Upper lobe of right lung (tissue), 1 donor: ENCODE results near the gene MCOLN3. TPM values are rescaled to one million over a fixed set of nuclear protein-coding genes. Genes with fewer than 3 reads are reported as not detected.
A peak's percentile ranks its signal among the peaks of the same experiment; 100 is the strongest.

Experiments
- ATAC-seq: fragments of 200-7000 bp; cut with Tn5 transposase; one replicate; pipeline ENCODE4 v1.9.1; 2020; ENCODE audit warnings: mild to moderate bottlenecking, moderate library complexity
- DNase-seq: peaks from one replicate; pipeline ENCODE4 v3.0.0-alpha.2; 2020
- H3K27ac ChIP-seq: fragments of 200-600 bp; one replicate; pipeline ENCODE4 v1.8.0; 2022
- H3K27me3 ChIP-seq: fragments of 200-600 bp; one replicate; pipeline ENCODE4 v1.8.0; 2022; ENCODE audit warnings: mild to moderate bottlenecking
- H3K36me3 ChIP-seq: fragments of 200-600 bp; one replicate; pipeline ENCODE4 v1.8.0; 2022
- H3K4me1 ChIP-seq: fragments of 200-600 bp; one replicate; pipeline ENCODE4 v1.8.0; 2022
- H3K4me3 ChIP-seq: fragments of 200-600 bp; one replicate; pipeline ENCODE4 v1.8.0; 2022; ENCODE audit warnings: mild to moderate bottlenecking
- H3K9me3 ChIP-seq: fragments of 200-600 bp; one replicate; pipeline ENCODE4 v1.8.0; 2022
- CTCF ChIP-seq: fragments of 200-600 bp; IDR thresholded peaks from one replicate; pipeline ENCODE4 v1.8.0; 2022; ENCODE audit warnings: antibody characterized with exemption
- intact Hi-C: fragments of 100-400 bp; cut with DNase I; formaldehyde crosslinking; loops from one replicate; pipeline ENCODE4 v1.11.0; 2022
- total RNA-seq: library from RNA; stranded (reverse); fragmentation: NEBNext Ultra II Directional; extraction: Animal tissue kit (Norgen Biotek cat#: 25700); gene quantifications from one replicate; pipeline ENCODE4 v1.2.1, GENCODE V29; 2021
- donor health status: DM: no; HTN: yes; CAD: no; lungs with severe emphysema.

MCOLN3 gene
- total RNA-seq, 1 donor from 2014 or later = 14.0 TPM

GRCh38 chr1:85047472-85048295 lies 616 bp downstream of the MCOLN3 start:
- no peak for TF ChIP-seq CTCF
- no peak overlapping the region for H3K27ac ChIP-seq
- intact Hi-C loops = no loop called here
- H3K36me3 ChIP-seq = no peaks in the 10 kb centered on the region
- peak; percentile 79 for ATAC-seq
- H3K4me1 ChIP-seq = peaks cover 2% of the 10 kb centered on the region
- H3K4me3 ChIP-seq = peak overlapping the region; percentile 60
- no peaks in the 10 kb centered on the region for H3K9me3 ChIP-seq
- peak; percentile 75 for DNase-seq
- peaks cover 31% of the 10 kb centered on the region for H3K27me3 ChIP-seq

GRCh38 chr1:85047144-85047471 lies 1.2 kb downstream of the MCOLN3 start:
- Histone ChIP-seq H3K4me1 (peaks cover 2% of the 10 kb centered on the region), H3K27ac (no peak overlapping the region), H3K4me3 (peak overlapping the region; percentile 60), H3K9me3 (no peaks in the 10 kb centered on the region), H3K36me3 (no peaks in the 10 kb centered on the region), H3K27me3 (peaks cover 29% of the 10 kb centered on the region)
- TF ChIP-seq CTCF = no peak
- no peak for DNase-seq
- intact Hi-C loops = no loop called here
- ATAC-seq = no peak

- intact Hi-C loops = no loop called here
- H3K27ac ChIP-seq = no peak overlapping the region
- peaks cover 10% of the 10 kb centered on the region for H3K27me3 ChIP-seq
- ATAC-seq (no peak), DNase-seq (no peak)
- no peaks in the 10 kb centered on the region for H3K36me3 ChIP-seq
- H3K9me3 ChIP-seq = no peaks in the 10 kb centered on the region
- H3K4me3 ChIP-seq = no peak overlapping the region
- no peaks in the 10 kb centered on the region for H3K4me1 ChIP-seq
- TF ChIP-seq CTCF = no peak
Observed at GRCh38 chr1:85042413-85042812, 5.9 kb downstream of the MCOLN3 start.

- Histone ChIP-seq H3K27me3 (peaks cover 4% of the 10 kb centered on the region), H3K4me3 (no peak overlapping the region), H3K9me3 (no peaks in the 10 kb centered on the region), H3K4me1 (no peaks in the 10 kb centered on the region), H3K27ac (no peak overlapping the region), H3K36me3 (no peaks in the 10 kb centered on the region)
- intact Hi-C loops = no loop called here
- ATAC-seq (no peak), DNase-seq (no peak)
- no peak for TF ChIP-seq CTCF
Observed at GRCh38 chr1:85041793-85042192, 6.5 kb downstream of the MCOLN3 start.

GRCh38 chr1:85033221-85033620 lies 15.1 kb downstream of the MCOLN3 start:
- Histone ChIP-seq H3K36me3 (no peaks in the 10 kb centered on the region), H3K27ac (no peak overlapping the region)
- TF ChIP-seq CTCF = no peak

More at GRCh38 chr1:85033221-85033620, 15.1 kb downstream of the MCOLN3 start:
- H3K4me3 ChIP-seq = no peak overlapping the region
- intact Hi-C loops = no loop called here
- no peaks in the 10 kb centered on the region for H3K9me3 ChIP-seq
- ATAC-seq (no peak), DNase-seq (no peak)
- H3K27me3 ChIP-seq = no peaks in the 10 kb centered on the region
- H3K4me1 ChIP-seq = no peaks in the 10 kb centered on the region
